A172 (cell line): Measurements from ENCODE around the gene PLAAT2. TPM values are rescaled to one million over a fixed set of nuclear protein-coding genes. Genes with fewer than 3 reads are reported as not detected.
"Not testable (repeated sequence)": the region's sequence is repeated elsewhere in the genome, so short reads cannot be mapped to it uniquely, and the experiment has no call there.

Source experiments
- DNase-seq: peaks from one replicate; pipeline ENCODE4 v3.0.0-alpha.2; 2015; ENCODE audit warnings: low spot score
- total RNA-seq: library from RNA; depleted of rRNA; stranded (reverse); fragments of >200 nt; shearing (Covaris generic); gene quantifications from 2 replicates; pipeline ENCODE4 v1.2.3, GENCODE V29; 2014

Gene PLAAT2
- total RNA-seq, 1 experiment from 2014 or later = 0.28 TPM

DNA sequence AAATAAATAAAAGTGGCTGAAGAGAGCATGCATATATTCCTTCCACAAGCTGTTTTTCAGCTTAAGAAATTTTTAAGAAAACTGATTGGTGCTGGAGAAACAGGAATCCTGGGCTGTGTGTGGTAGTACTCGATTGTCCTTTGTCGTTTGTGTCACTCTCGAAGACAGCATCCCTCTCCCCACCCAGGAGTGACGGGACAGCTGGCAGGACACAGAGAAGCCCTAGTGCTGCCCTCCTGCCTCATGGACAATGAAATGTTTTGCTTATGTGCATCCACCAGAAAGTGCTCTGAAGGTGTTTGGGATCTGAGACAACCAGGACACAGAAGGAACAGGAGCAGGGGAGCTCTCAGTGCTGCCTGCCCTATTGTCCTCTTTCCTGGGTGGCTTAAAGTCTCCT, 13.8 kb downstream of the PLAAT2 start:
- no peak for DNase-seq

DNA sequence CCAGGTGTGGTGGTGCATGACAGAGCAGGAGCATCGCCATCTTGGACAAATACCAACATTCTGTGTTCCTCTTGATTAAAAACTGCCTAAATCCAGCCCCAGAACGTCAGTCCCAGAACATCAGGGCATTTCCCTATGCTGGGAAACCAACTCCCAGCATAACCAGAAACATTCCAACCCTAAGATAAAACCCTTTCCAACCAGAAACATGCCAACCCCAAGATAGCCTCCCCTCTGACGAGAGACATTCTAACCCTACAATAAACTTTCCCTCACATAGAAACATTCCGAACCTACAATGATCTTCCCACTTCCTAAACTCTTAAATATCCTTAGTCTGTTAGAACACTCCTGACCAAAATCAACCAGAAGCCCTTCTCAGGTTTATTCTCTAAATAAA, 15.0 kb downstream of the PLAAT2 start:
- DNase-seq = no peak

DNA sequence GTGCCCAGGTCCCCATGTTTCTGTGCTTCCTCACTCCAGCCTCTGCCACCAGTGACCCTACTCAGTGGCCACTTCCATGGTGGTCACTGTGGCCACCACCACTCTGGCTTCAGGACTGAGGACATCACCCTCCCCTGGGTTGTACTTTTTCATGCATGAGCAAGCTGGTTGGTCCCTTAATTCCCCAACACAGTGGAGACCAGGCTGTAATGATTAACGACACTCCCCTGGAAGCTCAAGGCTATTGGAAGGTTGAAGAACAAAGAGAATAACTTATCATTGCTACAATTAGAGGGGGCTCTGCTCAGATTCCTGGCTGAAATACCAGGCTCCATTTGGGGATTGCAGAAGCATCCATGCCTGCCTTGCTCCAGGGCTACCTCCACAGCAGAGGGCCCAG, 16.1 kb downstream of the PLAAT2 start:
- no peak for DNase-seq

DNA sequence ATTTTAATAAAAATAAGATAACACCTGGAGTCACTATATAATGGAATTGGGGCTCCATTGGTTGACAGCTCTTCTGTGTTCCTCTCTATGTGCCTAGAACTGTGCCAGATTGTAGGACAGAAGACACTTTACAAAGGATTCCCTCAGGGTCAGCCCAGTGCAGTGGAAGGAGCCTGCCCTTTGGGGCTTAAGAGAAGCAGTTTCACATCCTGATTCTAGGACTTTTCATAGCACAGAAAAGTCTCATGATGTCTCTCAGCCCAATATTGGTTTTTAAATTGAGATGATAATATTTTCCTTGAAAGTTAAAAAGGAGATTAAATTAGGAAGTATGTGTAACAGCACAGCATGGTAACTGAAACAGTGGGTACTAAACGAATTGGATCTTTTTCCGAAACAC, 19.5 kb downstream of the PLAAT2 start:
- no peak for DNase-seq

DNA sequence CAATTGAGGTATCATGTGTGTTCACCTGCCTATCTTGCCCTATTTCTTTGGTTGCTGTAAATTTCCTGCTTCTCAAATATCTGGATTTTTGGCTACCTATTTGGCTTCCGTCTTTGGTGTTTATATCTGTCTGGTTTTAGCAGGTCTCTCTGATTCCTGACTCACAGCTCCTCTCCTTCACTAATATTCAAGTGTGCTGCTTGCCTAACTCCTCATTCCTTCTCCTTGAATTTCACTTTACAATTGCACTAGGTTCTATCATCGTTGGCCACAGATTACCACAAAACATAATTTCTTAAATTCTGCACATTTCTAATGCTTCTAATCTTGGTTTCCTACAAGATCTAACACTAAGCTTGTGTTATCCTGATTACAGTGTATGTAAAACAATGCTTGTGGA, 20.7 kb downstream of the PLAAT2 start:
- not testable (repeated sequence) for DNase-seq

DNA sequence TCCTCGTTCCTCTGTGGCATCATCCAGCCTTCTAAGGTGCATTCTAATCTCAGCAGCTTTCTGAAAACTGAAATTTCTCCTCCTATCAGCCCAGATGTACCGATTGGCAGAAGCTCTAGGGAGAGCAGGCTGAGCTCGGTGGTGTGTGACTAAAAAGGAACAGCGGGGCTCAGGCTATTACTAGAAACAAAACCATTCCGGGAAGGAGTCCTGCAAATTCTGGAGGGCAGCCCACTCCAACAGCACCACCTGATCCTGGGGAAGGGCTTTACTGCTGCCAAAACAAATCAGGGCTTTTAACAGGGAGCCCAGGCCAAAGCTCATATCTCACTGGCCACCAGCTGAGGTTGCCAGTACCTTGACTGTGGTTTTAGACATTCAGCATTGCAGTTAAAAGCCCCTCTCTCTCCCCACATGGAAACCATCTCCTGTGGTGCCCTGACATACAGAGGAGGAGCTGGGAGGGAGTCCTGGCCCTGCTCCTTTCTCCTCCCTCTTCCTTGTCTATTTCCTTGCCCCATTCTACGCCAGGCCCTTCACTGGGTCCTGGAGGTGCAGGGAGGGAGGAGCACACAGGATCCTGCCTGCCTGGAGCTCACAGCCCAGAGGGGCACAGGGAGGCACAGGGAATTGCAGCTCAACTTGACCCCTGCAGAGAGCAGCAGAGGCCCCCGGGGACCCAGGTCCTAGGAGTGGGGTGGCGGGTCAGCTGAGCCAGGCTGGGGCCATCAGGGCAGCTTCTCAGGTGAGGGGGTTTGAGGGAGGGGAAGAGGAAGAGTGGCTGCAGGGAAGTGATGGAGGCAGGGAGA, 25.7 kb downstream of the PLAAT2 start:
- DNase-seq = peak; percentile 27

DNA sequence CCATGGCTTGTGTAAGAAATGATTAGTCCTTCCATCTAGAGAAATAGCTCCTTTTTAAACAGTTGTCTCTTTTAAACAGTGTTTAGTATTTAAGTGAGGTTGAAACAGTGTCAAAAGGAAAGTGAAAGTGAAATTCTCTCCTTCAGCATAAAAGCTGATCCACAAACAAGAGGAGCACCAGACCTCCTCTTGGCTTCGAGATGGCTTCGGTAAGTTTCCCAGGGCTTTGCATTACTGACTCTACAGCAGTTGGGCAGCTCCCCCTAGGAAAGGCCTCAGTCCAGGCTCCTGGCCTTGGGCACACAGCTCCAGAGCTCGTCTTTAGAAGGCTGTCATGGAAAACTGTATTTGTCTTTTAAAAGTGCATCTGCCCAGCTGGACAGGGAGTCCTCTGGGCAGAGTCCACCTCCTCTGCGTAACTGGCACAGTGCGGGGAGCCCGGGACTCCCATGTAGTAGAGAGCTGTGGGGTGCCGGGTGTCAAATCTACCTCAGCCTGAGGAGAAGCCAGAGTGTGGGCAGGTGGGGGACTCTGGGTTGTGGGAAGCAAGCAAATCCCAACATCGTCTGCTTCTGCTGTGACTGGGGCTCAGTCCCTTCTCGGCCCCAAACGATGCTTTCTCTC, 26.4 kb downstream of the PLAAT2 start, which contains the start of gene PLAAT4:
TSS of gene PLAAT4 (plus strand) at position 140 of the 624 bp plus-strand sequence. CDS start at position 201, 61 bp downstream.
- peak; percentile 42 for DNase-seq

DNA sequence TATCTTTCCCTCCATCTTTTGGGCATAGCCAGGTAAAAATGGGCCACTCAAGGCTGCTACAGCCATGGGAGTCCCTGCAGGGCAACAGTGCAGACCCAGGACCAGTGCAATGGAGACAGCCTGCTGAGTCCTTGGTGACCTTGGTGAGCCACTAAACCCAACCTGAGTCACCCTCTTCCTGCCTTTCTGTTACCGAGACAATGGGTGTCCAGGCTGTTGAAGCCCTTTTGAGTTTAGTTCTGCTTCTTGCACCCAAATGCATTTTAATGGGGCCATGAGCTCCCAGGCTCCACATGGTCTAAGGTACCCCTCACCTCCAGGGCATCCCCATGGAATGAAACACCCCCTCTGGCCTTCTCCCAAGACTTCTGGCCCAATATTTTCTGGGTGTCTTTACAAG, 27.4 kb downstream of the PLAAT2 start:
- DNase-seq = no peak

DNA sequence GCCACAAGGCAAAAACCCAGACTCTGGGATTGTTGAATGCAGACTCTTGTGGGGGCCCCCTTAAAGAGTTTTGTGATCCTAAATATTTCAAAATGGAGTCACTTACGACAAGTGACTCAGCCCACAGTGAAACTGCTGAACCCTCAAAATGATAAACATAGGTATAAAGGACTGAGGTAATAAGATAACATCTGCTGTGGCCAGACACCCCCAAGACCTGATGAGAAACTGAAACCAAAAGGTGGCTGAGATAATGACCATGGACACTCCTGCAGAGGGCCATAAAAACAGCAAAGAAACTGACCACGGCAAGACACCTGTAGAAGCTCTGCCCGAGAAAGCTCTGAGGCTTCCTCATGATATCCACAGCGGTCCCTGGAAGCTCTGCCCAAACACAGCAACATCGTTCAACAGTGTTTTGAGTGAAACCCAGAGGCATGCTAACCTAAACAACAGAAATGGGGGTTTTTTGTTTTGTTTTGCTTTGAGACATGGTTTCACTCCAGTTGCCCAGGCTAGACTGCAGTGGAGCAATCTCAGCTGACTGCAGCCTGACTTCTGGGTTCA, 28.2 kb downstream of the PLAAT2 start:
- no peak for DNase-seq

DNA sequence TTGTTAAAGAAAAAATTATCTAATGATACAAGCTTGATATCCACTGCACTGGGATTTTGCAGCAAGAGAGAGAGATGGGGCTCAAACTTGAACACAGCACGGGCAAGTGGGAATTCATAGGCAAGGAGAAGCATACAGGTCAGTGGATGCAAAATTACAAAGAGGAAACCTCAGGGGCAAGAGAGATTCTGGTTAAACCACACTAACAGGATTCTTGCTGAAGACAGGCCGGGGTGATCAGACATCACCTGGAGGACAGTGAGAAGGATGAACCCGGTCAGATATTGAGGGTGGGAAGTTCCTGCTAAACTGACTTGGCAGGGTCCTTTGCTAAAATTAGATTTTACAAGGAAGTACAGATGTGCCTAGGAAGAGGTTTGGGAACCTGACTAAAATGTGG, 29.1 kb downstream of the PLAAT2 start:
- no peak for DNase-seq

DNA sequence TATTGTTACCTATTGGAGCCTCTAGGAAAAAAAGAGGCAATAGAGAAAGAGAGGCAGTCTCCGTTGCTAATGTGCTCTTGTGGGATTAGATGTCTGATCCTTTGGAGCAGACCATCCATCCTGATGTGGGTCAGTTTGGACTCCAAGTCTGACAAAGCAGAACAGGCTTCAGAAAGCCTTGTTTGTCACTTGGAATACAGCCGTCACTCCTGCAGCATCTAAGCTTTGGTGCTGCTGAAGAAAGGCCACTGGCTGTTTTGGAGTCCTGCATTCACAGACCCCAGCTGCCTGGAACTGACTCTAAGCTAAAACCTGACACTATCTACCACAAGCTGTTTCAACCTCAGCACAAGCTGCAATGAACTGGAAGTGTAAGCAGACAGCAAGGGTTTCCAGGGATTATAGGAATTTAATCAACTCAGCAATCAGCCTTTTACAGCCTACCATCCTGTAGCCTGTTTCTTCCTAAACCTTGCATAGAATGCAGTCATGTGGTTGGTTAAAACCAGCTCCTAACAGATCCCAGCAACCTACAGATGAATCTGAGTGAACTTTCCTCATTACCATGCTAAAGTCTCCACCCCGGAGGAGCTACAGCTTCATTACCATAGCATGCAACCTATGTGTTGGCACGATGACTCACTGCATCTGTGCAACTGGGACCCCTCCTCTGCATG, 30.2 kb downstream of the PLAAT2 start:
- DNase-seq = no peak

DNA sequence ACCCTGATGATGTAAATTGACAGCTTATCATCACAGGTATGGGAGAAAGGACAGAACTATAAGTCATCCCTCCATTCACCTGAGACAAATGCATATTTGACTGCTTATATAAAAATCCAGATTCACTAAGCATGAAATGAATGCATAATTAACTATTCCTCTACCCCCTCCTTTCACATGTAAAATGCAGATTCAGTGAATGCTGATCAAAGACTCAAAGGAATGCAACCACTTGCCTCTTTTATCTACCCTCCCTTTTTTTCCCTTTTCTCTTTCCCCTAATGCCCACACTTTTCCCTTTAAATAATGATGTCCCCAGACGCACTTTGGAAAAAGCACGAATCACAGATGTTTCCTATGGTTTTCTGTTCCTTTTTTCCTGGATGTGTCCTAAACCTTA, 31.1 kb downstream of the PLAAT2 start:
- DNase-seq = no peak

DNA sequence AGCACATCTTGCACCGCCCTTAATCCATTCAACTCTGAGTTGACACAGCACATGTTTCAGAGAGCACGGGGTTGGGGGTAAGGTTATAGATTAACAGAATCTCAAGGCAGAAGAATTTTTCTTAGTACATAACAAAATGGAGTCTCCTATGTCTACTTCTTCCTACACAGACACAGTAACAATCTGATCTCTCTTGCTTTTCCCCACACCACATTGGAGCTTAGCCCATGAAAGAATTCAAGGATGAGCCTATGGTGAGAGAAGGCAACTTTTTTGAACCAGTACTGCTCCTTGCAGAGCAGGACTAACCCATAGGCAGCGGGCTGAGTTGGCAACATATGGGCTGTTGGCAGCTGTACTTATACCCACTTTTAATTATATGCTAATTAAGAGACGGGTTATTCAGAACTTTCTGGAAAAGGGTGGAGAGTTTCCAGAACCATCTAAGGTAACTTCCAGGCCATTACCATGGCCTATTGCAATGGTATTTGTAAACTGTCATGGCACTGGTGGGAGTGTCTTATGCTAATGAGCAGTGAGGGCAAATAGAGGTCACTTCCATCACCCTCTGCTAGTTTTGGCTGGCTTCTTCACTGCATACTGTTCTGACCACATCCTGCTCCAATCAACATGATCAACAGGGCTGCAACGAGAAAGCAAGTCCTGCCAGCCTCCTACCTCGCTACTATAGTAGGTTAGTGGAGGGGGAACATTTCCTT, 31.9 kb downstream of the PLAAT2 start:
- peak; percentile 78 for DNase-seq

DNA sequence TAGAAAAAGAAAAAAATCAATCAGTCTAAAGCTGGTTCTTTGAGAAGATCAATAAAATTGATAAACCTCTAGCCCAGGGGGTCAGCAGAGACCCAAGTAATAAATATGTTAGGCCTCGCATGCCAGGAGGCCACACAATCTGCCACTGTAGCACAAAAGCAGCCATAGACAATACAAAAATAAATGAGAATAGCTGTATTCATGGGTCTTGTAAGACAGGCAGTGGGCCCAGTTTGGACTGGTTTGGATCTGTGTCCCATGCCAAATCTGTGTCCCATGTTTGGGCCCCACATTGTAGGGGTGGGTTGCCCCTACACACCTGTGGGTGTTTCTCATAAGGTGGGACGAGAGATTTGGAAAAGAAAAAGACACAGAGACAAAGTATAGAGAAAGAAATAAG, 33.2 kb downstream of the PLAAT2 start:
- DNase-seq = no peak

DNA sequence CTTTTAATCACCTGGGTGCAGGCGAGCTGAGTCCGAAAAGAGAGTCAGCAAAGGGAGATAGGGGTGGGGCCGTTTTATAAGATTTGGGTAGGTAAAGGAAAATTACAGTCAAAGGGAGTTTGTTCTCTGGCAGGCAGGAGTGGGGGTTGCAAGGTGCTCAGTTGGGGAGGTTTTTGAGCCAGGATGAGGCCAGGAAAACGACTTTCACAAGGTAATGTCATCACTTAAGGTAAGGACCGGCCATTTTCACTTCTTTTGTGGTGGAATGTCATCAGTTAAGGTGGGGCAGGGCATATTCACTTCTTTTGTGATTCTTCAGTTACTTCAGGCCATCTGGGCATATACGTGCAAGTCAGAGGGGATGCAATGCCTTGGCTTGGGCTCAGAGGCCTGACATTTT, 33.8 kb downstream of the PLAAT2 start:
- not testable (repeated sequence) for DNase-seq

DNA sequence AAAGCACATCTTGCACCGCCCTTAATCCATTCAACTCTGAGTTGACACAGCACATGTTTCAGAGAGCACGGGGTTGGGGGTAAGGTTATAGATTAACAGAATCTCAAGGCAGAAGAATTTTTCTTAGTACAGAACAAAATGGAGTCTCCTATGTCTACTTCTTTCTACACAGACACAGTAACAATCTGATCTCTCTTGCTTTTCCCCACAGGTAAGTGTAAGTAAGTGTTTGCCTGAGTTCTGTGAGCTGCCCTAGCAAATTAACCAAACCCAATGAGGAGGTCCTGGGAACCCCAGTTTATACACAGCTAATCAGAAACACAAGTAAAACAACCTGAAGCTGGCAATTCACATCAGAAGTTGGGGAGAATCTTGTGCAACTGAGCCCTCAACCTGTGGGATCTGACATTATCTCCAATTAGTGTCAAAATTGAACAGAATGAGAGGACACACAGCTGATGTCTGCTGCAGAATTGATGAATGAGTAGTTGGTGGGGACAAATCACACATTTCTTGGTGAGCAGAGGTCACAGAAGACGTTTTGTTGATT, 34.4 kb downstream of the PLAAT2 start:
- not testable (repeated sequence) for DNase-seq

DNA sequence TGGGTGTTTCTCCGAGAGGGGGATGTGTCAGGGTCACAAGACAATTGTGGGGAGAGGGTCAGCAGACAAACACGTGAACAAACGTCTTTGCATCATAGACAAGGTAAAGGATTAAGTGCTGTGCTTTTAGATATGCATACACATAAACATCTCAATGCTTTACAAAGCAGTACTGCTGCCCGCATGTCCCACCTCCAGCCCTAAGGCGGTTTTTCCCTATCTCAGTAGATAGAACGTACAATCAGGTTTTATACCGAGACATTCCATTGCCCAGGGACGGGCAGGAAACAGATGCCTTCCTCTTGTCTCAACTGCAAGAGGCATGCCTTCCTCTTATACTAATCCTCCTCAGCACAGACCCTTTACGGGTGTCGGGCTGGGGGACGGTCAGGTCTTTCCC, 35.0 kb downstream of the PLAAT2 start:
- not testable (repeated sequence) for DNase-seq

DNA sequence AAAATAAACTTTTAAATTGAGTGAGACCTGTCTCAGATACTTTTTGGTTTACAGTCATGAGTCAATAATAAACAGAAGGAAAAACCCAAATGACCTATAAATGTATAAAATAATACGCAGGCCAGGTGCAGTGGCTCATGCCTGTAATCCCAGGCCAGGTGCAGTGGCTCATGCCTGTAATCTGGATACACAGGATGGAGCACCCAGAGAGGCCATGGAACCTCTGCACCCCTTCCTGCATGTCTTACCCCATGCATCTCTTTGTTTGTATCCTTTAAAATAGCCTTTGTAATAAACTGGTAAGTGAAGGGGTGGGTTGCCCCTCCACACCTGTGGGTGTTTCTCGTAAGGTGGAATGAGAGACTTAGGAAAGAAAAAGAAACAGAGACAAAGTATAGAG, 35.5 kb downstream of the PLAAT2 start:
- no peak for DNase-seq

DNA sequence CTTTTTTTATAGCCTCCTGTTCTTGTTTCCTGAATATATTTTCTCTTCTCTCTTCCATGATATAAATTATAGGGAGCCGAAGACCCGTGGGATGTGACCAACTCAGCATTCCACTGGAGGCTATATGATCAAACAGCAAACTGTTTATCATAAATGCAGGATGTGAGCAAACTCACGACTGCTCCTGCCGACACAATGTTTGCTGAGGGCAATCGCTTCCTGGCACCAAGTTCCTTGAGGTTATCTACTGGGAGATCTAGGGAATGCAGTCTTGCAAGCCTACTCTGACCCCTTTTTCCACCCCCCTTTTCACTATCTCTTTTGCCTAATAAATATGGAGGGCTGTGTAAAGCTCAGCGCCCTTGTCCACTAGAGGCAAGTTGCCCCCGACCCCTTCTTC, 40.0 kb downstream of the PLAAT2 start:
- no peak for DNase-seq

DNA sequence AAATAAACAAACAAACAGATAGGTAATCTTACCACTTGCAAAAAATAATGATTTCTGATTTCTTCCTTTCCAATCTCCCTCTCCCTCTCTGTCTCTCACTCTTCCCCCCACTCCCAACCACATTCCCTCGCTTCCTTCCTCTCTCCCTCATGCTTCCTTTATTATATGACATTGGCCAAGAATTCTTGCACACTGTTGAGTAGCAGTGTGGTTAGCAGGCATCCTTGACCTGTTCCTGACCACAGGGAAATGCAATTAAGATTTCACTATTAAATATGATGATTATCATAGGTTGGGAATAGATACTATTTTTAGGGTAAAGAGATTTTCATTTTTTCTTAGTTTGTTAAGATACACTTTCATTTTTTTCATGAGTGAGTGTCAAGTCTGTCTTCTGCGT, 41.3 kb downstream of the PLAAT2 start:
- DNase-seq = no peak

DNA sequence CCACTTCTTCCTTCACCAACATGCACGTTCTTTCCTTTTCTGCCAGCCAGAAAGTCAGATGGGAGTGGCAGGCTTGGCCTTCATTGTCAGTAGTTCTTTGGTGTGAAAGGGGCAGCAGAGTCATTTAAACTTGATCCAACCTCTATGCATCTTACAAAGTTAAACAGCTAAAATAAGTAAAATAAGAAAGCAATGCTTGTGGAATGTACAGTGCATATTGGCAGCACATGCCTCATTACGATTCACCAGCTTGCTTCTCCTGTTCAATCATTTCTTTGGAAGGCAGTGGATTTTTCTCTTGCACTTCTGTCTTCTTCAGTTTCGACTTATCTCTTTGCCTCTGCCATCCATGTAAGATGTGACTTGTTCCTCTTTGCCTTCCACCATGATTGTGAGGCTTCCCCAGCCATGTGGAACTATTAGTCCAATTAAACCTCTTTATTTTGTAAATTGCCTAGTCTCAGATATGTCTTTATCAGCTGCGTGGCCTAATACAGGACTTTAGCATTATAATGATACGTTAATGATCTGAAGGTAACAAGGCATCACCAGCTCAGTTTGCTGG, 42.5 kb downstream of the PLAAT2 start:
- DNase-seq = no peak
